HFF-Myc (cell line): ENCODE data around the gene LHX5.

Experiments used
- DNase-seq: peaks from one replicate; pipeline ENCODE4 v3.0.0-alpha.2; 2011; ENCODE audit warnings: low read depth; ENCODE audit errors: extremely low read depth
- H3K4me3 ChIP-seq: replicated peaks from 2 replicates; pipeline ENCODE4 v1.5.1; 2011; ENCODE audit warnings: low read depth, mild to moderate bottlenecking, control low read depth, low read length
- TF ChIP-seq, protein P1 (sequence below): IDR thresholded peaks from 2 replicates; pipeline ENCODE4 v1.5.1; 2012; ENCODE audit warnings: mild to moderate bottlenecking, low read depth, low read length, control low read depth; ENCODE audit errors: missing control alignments

LHX5 gene

DNA sequence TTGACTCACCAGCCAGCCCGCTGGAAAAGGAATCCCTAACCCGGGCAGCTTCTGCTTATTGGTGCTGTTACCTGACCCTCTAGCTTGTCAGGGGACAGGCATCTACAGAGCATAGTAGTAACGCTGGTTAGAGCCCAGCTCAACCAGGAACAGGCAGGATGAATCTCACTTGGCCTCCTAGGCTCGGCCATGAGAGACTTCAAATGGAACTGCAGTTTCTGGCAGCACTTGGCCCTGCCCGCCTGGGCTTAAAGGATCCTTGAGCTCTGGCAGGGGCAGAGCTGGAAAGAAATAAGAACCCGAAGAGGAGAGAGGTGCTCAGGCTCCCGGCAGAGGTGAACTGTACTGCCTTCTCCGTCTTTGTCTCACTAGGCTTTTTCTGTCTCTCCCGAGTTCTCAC is 2.3 kb upstream of the LHX5 start:
- TF ChIP-seq, protein P1, sequence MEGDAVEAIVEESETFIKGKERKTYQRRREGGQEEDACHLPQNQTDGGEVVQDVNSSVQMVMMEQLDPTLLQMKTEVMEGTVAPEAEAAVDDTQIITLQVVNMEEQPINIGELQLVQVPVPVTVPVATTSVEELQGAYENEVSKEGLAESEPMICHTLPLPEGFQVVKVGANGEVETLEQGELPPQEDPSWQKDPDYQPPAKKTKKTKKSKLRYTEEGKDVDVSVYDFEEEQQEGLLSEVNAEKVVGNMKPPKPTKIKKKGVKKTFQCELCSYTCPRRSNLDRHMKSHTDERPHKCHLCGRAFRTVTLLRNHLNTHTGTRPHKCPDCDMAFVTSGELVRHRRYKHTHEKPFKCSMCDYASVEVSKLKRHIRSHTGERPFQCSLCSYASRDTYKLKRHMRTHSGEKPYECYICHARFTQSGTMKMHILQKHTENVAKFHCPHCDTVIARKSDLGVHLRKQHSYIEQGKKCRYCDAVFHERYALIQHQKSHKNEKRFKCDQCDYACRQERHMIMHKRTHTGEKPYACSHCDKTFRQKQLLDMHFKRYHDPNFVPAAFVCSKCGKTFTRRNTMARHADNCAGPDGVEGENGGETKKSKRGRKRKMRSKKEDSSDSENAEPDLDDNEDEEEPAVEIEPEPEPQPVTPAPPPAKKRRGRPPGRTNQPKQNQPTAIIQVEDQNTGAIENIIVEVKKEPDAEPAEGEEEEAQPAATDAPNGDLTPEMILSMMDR = no peak
- no peak for DNase-seq
- no peak overlapping the region for H3K4me3 ChIP-seq

DNA sequence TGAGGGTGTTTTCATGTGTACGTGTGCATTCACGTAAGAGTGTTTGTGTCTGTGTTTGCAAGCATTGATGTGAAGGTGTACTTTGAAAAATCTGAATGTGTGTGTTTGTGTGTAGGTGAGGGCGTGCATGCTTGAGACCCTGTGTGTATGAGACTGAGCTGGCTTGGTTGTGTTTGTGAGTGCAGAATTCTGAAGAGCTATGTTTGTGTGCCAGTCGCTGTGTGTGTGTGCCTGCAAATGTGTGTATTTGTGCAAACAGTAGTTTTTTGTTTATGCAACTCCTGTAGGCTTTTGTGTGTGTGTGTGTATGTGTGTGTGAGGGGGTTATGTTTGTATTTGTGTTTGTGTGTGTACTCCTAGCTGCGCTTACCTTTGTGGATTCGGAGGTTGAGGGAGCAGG is 1.7 kb upstream of the LHX5 start:
- no peak overlapping the region for H3K4me3 ChIP-seq
- TF ChIP-seq, protein P1 = no peak
- no peak for DNase-seq

DNA sequence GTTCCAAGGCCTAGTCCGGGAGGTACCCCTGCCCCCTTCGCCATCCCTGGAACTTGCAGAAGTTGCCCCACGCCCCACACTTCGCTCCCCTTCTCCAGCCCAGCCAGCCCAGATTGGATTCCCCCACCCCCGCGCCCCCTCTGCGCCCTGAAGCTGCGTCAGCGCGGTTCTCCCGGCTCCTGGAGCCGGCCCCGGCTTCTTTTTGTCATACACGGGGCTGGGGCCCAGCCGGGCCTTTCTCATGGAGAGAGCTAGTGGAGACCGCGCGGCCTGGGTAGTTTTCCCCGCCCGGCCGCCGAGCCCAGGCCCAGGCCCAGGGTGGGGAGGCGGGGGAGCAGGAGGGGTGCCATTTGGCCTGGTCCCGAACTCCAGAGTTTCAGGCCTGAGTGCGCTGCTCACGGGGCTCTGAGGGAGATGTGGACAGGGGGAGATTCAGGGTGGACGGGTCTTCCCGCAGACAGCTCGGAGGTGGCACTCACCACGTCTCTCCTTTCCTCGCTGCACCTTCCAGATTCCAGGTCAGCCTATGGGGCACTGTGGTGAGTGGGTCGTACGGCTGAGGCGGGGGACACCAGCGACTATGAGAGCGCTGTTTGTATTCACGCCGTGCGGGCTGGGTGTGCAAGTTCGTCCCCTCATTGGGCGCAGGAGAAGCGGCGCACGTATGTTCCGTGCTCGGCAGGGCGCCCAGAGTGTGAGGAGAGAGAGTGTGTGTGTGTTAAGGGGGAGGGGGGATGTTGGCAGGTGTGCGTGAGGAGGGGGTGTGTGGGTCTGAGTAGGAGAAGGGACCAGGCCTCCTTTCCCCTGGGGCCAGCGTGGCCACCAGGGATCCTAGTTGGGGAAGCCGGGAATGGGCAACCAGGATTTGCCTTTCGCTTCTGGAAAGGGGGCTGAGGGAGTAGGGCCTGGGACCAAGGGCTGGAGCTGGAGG is 785 bp upstream of the LHX5 start:
- DNase-seq = no peak
- TF ChIP-seq, protein P1 = no peak
- H3K4me3 ChIP-seq = no peak overlapping the region

DNA sequence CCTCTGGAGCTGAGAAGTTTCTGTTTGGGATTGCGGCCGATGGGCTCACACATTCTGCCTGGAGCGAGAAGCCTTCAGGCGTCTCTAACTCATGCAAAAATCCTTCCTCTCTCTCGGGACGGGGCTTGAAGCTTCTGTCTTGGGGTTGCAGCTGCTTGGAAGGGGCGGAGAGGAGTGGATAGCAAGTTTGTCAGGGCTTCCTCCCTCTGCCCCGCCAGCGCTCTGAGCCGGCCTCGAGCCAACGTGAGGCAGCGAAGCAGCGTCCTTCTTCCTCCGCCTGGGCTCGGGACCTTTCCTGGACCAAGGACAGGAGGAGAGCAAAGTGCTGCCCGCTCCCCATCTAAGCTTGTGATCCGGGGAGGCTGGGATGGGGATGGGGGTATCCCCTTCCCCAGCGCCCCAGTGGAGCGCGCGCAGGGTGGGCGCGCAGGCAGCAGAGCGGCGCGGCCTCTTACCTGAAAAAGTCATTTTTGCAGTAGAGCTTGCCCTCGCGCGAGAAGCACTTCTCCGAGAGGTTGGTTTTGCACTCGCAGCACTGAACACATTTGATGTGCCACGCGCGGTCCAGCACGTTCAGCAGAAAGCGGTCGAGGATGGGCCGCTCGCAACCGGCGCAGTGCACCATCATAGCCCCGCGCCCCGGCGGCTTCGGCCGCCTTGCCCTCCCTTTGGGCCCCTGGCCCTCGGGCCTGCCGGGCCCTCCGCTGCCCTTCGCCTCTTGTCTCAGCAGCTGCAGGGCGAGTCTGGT is 626 bp downstream of the LHX5 start:
- H3K4me3 ChIP-seq = no peak overlapping the region
- TF ChIP-seq, protein P1 = no peak

DNA sequence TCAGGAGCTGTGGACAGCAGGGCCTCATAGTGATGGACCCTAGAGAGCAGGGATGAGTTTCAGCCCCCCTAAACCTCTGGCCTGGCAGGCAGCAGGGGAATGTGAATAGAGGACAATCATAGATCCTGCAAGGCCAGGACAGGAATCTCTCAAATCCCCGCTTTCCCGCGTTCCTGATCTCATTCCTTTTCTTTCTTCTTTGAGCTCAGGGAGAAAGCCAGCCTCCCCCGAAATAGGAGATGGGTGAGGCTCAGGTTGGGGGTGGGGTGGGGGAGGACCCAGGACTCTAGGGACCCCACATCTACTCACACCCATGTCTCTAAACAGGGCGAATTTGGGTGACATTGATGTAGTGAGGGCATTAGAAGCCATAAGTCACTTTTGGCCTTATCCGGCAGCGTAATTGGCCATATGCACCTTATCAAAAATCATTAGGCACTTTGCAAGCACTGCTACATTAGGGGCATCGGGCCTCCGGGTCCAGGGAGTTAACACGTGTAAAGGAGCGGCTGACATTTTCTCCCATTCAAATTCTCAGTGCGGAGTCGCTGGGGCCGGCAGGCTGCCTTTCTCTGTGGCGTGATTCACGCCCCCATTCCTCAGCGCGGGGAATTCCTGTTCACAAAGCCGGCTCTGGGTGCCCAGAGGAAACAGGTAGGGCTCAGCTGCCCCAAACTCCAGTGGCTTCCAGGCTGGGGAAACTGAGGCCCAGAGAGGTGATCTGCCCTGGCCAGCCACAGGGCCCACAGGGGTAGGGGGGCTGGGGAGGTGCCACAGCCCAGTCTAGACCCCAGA is 1.5 kb downstream of the LHX5 start:
- TF ChIP-seq, protein P1 = no peak
- no peak overlapping the region for H3K4me3 ChIP-seq
- DNase-seq = no peak

More for the DNA sequence above, 626 bp downstream of the LHX5 start:
- no peak for DNase-seq

DNA sequence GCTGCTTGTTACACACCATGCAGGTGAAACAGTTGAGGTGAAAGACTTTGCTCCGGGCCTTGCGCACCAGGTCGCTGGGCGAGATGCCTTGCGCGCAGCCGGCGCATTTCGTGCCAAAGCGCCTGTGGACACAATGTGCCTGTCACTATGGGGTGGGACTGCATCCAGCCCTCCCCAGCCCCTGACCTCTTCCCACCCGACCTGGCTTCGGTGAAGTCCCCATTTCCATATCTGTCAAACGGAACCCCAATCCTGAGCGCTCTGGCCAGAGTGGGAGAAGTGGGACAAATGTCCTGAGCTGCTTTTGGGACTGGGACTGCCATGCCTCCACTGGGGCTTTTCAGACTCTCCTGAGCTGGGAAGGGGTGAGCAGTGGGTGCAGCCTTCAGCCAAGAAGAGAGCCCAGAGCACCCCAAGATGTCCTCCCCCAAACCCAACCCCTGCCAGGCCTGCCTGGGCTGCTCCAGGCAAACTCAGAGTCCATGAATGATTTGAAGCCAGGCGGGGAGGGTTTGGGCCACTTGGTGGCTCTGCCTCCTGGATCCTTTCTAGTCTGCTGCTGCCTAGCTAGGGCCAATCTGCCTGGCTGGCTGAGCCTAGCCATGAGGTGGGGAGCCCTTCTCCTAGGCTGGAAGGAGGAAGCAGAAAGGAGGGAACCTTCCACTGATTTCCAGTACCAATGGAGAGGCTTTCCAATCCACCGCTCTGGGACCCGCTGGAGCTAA is 2.3 kb downstream of the LHX5 start:
- TF ChIP-seq, protein P1 = no peak
- no peak for DNase-seq
- no peak overlapping the region for H3K4me3 ChIP-seq
